HL-60/S4 treated with phorbol 12-myristate 13-acetate at 8.2 ng/mL for 4 days and 3 days (cell line): Measurements from ENCODE around the gene GUCY2D.
"Not testable (repeated sequence)": the region's sequence is repeated elsewhere in the genome, so short reads cannot be mapped to it uniquely, and the experiment has no call there.

ENCODE experiments used
- in situ Hi-C: fragments of 300-500 bp; cut with MboI; formaldehyde crosslinking; loops from 2 replicates; pipeline ENCODE4 v1.15.0; 2022; ENCODE audit warnings: low sequenced_read_pairs

Gene GUCY2D

DNA sequence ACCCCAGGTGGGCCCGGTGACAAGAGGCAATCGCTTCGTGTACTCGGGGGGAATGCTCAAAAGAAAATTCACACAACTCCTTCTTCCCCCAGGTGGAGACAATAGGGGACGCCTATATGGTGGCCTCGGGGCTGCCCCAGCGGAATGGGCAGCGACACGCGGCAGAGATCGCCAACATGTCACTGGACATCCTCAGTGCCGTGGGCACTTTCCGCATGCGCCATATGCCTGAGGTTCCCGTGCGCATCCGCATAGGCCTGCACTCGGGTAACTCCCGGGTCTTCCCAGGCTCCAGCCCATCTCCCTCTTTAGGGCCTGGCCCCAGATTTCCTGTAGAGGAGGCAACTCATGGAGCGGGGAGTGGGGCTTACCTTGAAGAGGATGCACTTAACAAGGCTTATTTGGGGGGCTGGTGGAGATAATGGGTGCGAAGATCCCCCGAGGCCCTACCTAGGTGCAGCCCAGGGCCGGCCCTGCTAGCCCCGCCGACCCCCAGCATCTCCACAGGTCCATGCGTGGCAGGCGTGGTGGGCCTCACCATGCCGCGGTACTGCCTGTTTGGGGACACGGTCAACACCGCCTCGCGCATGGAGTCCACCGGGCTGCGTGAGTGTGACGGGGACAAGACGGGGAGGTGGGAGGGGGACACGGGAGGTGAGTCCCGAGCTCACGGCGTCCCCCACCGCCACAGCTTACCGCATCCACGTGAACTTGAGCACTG lies 13.0 kb downstream of the GUCY2D start:
- in situ Hi-C loops, result no loop called here

DNA sequence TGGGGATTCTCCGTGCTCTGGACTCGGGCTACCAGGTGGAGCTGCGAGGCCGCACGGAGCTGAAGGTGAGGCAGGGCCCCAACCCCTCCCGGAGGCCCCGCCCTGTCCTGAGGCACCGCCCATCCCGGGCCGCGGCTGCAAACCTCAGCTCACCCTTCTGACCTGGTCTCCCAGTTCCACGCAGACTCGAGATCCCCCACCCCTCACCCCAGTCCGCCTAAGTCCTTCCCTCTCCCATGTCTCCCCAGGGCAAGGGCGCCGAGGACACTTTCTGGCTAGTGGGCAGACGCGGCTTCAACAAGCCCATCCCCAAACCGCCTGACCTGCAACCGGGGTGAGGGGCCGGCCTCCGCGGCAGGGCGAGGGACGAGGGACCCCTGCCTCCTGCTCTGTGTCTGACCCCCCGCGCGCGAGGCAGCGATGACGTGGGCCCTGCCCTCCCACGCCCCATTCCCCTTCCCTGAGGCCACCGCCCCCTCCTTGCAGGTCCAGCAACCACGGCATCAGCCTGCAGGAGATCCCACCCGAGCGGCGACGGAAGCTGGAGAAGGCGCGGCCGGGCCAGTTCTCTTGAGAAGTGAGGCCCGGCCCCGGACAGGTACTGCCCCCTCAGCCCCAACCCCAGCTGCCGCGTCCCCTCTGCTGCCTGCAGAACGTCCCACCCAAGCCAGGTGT lies 13.7 kb downstream of the GUCY2D start:
- in situ Hi-C loops, result no loop called here

DNA sequence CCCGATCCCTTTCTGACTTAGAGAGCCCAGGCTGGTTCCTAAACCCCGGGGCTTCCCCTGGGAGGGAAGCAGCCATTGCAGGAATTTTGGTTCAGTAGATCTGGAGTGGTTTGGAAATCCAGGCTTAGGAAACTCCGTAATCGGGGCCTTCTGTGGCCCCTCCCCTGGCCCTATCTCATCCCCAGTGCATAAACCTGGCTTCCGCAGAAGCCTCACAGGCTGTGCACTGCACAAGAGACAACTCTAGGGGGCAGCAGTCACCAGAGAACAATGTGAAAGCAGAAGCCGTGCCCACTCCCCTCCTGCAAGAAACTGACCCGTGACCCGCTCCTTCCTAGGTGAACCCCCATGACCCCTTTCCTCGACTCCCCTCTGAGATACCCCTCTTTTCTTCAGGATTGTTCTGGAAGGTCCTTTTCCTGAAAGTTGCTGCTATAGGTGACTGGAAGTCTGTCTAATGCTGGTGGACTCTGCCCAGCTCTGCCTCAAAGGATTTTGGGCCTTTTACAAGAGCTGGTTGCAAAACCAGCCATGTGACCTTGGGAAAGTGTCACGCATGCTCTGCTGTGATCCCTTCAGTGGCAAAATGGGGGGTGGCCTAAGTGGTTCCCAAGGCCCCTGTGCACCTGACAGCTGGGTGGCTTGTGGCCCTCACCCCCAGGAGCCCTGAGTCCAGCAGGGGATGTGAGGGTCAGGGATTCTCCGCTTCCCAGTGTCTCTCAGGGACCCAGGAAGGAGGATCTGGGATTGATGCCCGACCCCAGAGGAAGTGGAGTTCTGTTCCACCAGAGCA lies 14.4 kb downstream of the GUCY2D start:
- in situ Hi-C loops, result no loop called here

DNA sequence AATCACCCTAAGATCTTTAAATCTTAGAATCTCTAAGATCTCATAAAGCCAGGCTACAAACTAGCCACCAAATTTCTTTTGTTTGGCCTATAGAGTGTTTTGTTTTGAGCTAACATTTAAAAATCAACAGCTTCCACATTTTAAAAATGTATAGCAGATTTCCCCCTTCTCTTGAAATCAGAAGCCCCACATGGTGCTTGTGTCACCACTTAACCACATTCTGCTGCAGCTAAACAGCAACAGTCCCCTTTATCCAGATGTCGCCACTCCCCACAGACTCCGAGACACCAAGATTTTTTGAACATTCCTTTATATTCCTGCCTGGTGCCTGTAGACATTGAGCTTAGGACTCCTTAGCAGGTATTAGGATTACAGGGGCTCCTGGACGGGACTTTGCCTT lies 16.0 kb downstream of the GUCY2D start:
- in situ Hi-C loops, result no loop called here

DNA sequence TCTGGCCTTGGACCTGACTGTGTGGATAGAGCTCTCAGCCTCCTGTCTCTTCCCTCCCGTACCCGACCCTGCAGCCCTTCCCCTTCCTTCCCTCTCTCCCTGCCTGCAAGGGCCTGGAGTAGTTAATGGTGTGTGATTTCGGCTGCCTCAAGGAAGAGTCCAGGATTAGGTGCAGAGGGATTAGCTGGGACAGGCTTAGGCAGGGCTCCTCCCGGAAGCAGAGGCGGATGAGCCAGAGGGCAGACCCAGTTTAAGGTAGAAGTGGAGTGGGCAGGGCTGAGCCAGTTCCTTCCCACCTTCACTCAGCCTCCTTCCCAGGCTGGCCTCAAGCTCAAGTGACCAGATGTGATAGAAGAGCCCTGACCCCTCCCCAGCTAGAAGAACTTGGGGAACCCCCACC lies 16.8 kb downstream of the GUCY2D start:
- in situ Hi-C loops, result no loop called here

DNA sequence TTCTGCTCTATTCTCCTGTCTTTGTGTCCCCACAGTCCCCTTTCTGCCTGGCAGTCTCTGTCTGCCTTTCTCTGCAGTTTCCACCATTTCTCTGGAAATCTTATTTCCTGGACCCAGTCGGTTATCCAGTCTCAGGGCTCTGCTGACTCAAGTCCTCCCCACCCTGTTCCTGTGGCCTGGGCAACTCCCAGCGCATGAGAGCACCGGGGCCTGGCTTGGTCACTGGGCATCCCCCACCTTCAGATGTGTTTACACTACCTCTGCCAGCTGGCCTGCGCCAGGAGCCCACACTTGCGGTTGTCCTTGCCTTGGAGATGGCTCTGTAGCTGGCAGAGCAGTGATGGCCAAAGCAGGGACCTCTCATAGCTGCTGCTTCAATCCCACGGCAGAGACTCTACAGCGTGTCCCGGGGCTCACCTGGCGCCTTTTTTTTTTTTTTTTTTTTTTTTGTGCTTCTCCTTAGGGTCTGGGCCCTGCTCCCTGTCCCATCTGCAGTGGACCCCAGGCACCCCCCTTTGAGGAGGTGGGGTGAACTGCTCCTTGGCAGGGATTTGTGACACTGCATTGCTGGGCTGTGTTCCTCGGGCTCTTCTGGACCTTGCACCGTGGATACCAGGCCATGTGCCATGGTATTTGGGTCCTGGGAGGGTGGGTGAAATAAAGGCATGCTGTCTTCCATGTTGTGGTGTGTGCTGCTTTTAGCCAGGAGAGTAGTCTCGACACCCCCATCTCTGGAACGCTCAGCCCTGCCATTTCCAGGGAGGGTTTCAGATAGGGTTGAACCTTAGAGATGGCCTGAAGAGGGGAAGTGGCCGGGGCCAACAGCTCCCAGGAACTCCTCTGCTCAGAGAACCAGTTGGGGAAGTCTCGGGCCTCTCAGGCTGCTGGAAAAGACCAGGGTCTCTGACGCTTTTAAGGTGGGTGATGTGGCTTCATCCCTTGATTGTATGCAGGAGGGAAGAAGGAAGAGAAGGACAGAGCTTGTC lies 17.5 kb downstream of the GUCY2D start:
- in situ Hi-C loops, result no loop called here

DNA sequence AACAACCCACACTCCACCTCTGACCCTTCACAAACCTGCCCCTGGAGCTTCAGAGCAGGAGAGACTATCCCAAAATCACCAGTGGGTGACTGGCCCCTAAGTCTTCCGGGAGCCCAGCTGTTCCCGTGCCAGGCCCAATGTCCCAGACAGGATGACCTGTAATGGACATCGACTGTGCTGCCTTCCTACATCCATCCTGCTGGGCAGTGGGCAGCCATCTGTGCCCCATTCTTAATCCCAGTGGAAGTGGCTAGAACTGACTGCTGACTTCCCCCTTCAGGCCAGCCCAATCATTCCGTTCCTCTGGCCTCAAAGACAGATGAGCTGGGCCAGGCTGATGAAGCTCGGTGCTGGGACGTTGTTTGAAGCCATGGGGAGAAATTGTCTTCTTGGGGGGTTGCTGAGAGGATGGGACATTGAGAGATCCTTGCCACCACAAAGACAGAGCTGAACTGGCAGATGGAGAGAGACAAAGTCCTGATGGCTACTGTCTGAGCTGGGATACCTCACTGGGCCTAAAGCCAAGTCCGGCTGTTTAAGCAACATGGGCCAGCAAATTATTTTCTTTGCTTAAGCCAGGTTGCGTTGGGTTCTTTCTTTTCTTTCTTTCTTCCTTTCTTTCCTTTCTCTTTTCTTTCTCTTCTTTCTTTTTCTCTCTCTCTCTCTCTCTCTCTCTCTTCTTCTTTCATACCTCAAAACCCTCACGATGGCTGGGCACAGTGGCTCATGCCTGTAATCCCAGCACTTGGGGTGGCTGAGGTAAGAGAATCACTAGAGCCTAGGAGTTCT lies 18.6 kb downstream of the GUCY2D start:
- in situ Hi-C loops, result no loop called here

DNA sequence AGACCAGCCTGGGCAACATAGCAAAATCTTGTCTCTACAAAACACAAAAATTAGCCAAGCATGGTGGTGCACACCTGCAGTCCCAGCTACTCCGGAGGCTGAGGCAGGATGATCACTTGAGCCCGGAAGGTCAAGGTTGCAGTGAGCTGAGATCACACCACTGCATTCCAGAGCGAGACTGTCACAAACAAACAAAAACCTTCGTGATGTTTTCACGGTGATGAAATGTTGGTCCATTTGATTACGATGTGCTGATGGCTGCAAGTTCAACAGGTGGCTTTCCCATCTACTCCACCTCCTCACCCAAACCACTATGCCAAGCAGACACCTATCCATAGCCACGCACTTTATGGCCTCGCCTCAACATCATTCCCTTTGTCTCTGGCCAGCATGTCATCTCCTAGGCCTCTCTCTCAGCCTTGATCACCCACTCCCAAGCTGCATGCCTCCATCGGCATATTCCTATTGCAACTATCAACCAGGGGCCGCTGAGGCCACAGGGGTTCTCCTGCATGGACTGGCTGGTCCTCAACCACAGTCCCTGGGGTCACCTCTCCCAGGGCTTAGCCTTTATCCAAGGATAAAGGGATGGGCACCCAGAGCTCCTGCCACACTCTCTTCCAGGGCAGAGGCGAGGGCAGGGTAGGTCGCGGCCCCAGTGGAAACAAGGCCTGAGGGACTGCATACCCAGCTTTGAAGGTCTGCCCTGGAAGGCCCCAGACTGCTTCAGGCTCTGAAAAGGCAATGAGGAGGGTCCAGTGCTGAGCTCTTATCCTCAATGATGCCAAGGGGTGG lies 19.3 kb downstream of the GUCY2D start:
- in situ Hi-C loops, result no loop called here

DNA sequence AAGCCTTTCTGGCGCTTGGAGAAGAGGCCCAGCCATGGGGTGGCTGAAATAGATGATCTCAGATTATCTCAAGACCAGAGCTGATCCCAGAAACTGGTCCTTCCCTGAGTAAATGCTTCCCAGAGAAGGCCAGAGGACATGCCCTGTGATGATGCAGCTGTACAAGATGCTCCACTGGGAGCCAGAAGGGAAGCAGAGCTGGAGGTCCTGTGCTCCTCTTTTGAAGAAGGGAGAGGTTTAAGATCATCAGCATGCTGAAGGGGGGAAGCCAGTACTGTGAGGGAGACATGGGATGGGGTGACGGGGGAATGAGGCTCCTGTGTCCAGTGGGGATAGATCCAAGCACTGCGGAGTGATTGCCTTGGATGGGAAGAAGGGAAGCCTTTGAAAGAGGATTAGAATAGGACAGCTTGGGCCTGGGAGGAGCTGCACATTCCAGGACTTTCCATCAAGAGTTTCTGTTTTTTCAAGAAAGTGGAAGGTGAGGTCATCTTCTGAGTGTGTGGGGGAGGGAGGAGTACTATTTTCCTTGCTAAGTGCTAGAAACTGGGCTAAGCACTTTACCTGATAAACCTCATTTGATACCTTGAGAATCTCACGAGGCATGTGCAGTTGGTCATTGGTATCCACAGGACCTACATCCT lies 20.1 kb downstream of the GUCY2D start:
- in situ Hi-C loops, result no loop called here

DNA sequence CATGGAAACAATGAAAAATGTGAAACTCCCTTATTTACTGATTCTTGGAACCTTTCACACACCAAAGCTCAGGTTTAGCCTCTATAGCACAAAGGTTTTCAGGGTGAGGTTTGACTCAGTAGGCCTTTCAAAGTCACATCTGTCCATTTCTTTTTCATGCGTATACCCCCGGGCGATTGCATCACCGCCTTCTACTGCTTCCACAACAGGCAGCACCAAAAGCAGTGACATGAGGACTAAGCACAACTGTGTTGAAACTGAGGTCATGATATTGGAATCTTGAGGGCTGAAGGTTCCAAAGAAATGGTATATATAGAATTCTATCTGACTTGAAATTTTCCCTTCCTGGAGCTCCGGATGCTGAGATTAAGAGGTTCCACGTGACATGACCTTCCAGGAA lies 21.7 kb downstream of the GUCY2D start:
- in situ Hi-C loops, result not testable (repeated sequence)

DNA sequence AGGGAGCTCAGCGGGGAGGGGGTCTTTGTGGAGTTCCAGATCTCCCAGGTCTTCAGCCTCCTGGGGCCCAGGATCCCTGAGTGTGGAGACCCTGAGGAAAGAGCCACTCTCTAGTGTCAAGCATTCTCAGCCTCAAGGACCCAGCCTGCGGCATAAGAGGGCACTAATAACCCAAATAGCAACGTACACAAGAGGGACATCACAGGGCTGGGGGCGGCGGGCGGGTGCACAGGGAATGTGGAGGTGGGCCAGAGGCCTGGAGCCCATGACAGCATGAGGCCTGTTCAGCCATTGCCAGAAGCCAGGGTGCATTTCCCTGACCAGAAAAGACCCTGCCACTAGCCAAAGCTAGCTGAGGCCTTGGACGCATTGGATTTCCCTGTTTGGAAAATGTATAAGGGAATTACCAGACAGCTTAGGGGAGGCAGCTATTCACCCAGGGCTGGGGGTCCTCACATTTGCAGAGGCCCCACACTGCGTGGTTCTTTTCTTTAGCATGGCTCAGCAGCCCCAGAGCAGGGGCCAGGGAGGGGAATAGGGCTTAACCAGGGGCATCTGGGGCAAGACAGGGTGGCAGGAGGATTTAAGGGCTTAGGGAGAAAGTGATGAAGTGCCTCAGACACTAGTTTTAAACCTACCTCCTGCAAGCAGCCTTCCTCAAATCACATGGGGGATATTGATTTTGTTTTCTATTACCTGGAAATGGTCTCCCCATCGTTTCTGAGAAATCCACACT lies 22.9 kb downstream of the GUCY2D start:
- in situ Hi-C loops, result no loop called here

DNA sequence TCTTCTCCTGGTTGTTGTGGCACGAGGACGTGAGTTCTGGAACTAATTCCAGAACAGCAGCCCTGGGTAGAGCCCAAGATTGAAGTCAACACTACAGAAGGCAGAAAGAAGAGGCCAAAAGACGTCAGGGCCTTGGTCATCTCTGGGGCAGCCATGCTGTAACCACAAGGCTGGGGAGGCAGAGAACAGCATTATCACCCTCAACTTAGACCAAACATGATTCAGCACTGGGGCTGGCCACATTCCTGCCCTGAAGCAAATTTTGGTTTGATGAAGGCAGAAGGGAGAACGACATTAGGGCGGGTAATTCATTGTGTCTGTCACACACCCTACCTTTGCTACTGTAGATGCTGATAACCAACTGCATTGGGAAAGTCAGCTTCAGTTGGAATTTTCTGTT lies 26.7 kb downstream of the GUCY2D start:
- in situ Hi-C loops, result no loop called here

DNA sequence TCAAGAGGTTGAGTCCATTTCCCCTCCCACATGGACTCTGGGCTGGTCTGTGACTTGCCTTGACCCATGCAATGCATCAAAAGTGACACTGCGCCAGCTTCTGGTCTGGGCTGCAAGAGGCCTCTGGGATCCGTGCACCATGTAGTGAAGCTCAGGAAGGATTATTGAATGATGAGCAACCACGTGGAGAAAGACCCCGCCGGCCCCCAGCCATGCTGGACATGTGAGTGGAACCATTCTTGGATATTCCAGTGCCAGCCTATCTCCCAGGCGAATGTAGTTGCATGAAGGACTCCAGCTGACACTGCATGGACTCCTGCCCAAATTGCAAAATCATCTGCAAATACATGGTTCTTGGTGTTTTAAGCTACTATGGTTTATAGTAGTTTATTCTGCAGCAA lies 28.8 kb downstream of the GUCY2D start:
- in situ Hi-C loops, result no loop called here

DNA sequence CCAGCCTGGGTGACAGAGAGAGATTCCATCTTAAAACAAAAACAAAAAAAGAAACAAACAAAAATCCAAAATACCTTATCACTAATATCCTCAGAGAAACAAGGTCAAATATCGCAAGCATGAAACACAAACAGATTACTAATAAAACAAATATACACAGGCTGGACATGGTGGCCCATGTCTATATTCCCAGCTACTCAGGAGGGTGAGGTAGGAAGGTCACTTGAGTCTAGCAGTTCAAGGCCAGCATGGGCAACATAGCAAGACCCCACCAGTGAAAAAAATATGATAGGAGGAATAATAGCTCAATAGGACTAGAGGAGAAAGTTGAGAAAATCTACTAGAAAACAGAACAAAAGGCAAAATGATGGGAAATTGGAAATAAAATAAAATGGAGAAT lies 29.5 kb downstream of the GUCY2D start:
- in situ Hi-C loops, result no loop called here

DNA sequence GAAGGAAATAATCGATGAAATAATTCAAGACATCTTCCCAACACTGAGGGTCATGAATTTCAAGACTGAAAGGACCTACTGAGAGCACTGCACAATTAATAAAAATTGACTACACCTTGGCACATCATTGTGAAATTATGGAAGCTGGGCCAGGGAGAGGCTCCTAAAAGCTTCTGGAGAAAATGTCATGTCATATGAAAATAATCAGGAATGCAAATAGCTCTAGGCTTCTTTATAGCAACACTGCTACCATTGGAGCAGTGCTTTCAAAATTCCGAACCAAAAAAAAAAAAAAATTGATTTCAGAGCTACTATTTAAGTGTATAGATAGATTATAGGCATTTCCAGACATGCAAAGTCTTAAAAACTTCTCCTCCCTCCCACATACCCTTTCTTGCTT lies 30.0 kb downstream of the GUCY2D start:
- in situ Hi-C loops, result no loop called here

DNA sequence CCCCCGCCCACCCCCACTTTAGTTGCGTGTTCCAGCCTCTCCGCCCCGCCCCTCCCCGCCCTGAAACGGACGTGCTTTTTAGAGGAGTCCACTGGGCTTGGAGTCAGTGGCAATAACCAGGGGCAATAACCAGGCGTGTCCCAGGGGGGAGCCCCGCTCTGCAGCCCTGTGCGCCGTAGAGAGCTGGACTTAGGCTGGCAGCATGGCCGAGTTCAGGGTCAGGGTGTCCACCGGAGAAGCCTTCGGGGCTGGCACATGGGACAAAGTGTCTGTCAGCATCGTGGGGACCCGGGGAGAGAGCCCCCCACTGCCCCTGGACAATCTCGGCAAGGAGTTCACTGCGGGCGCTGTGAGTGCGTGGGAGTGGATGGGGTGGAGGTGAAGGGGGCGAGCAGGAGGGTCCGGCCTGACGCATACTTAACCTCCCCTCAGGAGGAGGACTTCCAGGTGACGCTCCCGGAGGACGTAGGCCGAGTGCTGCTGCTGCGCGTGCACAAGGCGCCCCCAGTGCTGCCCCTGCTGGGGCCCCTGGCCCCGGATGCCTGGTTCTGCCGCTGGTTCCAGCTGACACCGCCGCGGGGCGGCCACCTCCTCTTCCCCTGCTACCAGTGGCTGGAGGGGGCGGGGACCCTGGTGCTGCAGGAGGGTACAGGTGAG lies 36.7 kb downstream of the GUCY2D start, which contains the start of gene ALOX15B:
ALOX15B (plus strand) TSS at position 106 of the 657 bp plus-strand sequence; CDS start at position 203, 97 bp downstream.
- in situ Hi-C loops, result no loop called here

DNA sequence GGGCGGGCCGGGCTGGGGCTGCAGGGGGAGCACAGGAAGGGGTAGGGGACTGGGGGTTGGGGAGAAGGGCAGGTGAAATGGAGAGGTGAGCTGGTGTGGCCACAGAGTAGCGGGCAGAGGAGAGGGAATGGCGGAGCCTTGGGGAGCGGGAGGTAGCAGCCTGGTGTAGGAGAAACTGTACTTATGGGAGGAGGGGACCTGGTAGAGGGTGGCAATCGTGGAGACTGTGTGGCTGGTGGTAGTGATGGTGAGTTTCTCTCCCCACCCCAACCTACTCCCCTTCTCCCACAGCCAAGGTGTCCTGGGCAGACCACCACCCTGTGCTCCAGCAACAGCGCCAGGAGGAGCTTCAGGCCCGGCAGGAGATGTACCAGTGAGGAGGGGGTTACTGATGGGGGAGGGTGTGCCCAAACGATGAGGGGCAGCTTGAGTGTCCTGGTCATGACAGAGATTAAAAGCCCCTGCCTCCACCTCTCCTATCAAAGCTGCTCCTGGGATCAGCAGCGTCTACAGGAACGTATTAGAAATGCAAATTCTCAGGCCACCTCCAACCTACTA lies 37.3 kb downstream of the GUCY2D start:
- in situ Hi-C loops, result no loop called here
